Spleen (tissue), 7 donors: ENCODE results near the gene ZNRF3.

ENCODE experiments used
- CTCF ChIP-seq, 11 experiments: fragments of 200-600 bp in 7 of 11; fragments of 450-650 bp in 4 of 11; sonication (generic) in 4 of 11; IDR thresholded peaks in 8 of 11; conservative IDR thresholded peaks in 3 of 11; 1 replicate in 7 of 11; 2 replicates in 4 of 11; pipeline versions ENCODE4 v1.4.0 to v1.8.0; 2016 to 2021; ENCODE audit warnings: antibody characterized with exemption in 11 of 11, inconsistent platforms in 4 of 11, mild to moderate bottlenecking in 1 of 11
- POLR2AphosphoS5 ChIP-seq, 3 donors: sonication (generic); formaldehyde crosslinking; IDR thresholded peaks; one replicate each; pipeline ENCODE4 v1.5.1; 2017; ENCODE audit warnings: antibody characterized with exemption in 3 of 3
- donor health status: DM: no; HTN: no; CAD: no; lungs with moderate emphysema.
- donor health status: DM: no; HTN: no; CAD: no.
- donor health status: DM: no; HTN: no; CAD: no.

- no peak for TF ChIP-seq POLR2AphosphoS5 (IDR thresholded peaks at IDR 0.05)
- TF ChIP-seq CTCF (IDR thresholded peaks at IDR 0.05 in 8 of 11, conservative IDR thresholded peaks at IDR 0.05 in 3 of 11): no peak
Observed at GRCh38 chr22:28963362-28963761, 80.0 kb downstream of the ZNRF3 start.
